ENCODE data around the gene GFI1.
"Not testable (repeated sequence)": the region's sequence is repeated elsewhere in the genome, so short reads cannot be mapped to it uniquely, and the experiment has no call there.

GFI1 gene

DNA sequence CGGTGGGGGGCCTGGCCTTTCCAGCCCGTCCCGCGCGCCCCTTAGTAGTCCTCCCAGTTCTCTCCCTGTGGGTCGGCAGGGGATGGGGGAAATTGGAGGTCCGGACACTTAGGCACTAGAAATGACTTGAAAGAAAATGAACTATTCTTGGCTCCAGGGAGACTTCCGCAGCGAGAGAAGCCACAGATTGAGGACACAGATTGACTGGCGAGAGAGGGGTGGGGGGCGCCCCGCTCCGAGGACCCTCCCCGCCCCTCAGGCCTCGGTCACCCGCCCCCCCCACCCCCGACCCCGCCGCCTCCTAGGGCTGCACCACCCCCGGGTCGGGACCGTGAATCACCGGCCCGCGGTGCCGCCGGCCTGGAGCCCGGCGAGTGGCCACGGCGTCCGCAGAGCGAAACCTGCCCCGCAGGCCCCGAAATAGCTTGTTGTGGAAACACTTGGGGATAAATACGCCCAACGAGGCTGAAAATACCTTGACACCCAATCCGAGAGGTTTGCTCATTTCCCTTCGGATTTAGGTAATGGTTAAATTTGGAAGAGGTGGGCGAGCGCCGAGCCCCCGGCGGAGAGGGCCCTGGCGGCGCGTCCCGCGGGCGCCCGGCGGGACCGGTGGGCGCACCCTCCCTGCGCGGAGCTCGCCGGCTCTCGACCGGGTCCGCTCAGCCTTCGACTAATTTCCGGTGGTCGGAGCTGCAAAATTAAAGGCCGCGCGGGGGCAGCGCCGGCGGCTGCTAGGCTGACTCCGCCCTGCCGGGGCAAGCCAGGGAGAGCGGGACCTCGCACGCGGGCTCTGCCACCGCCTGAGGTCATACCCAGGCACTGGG, at the start of gene GFI1:
Gene GFI1, minus strand, starts transcription at position 675 of the 827 bp plus-strand sequence. CDS start 3,438 bp downstream, outside the sequence.
- no peak for DNase-seq

DNA sequence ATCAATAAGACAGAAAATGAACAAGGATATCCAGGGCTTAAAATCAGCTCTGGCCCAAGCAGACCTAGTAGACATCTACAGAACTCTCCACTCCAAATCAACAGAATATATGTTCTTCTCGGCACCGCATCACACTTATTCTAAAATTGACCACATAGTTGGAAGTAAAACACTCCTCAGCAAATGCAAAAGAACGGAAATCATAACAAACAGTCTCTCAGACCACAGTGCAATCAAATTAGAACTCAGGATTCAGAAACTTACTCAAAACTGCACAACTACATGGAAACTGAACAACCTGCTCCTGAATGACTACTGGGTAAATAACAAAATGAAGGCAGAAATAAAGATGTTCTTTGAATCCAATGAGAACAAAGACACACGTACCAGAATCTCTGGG, 45.6 kb upstream of the GFI1 start:
- DNase-seq, result not testable (repeated sequence)

DNA sequence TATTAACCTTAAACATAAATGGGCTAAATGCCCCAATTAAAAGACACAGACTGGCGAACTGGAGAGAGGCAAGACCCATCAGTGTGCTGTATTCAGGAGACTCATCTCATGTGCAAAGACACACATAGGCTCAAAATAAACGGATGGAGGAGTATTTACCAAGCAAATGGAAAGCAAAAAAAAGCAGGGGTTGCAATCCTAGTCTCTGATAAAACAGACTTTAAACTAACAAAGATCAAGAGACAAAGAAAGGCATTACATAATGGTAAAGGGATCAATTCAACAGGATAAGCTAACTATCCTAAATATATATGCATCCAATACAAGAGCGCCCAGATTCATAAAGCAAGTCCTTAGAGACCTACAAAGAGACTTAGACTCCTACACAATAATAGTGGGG, 45.2 kb upstream of the GFI1 start:
- DNase-seq, result not testable (repeated sequence)

DNA sequence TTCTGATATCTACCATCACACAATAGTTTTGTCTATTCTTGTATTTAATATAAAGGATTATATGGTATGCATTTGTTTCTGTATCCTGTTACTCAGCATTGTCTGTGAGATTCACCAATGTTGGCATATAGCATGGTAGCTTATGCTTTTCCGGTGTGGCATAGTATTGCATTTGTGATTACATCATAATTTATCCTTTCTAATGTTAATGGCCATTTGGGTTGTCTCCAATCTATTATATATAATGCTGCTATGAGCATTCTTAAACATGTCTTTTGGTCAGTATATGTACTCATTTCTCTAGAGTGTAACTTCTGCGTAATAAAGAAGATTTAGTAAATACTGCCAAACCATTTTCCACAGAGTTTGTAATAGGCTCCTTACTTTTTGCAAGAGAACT, 40.9 kb upstream of the GFI1 start:
- no peak for DNase-seq

DNA sequence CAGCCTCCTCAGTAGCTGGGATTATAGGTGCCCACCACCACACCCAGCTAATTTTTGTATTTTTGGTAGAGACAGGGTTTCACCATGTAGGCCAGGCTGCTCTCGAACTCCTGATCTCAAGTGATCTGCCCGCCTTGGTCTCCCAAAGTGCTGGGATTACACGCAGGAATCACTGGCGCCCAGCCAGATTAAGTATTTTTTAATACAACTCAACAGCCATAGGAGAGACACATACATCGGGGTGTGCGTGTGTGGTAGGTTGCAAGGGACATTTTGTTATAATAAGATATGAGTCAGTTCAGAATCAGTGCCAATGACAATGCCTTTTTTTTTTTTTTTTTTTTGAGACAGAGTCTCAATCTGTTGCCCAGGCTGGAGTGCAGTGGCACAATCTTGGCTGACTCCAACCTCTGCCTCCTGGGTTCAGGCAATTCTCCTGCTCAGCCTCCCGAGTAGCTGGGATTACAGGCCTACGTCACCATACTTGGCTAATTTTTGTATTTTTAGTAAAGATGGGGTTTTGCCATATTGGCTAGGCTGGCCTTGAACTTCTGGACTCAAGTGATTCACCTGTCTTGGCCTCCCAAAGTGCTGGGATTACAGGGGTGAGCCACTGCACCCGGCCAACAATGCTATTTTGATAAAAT, 38.3 kb upstream of the GFI1 start:
- not testable (repeated sequence) for DNase-seq

- no peak for DNase-seq
Observed at GRCh38 chr1:92519043-92519442, 32.3 kb upstream of the GFI1 start.

- DNase-seq, result no peak
Observed at GRCh38 chr1:92516574-92516973, 29.8 kb upstream of the GFI1 start.

DNA sequence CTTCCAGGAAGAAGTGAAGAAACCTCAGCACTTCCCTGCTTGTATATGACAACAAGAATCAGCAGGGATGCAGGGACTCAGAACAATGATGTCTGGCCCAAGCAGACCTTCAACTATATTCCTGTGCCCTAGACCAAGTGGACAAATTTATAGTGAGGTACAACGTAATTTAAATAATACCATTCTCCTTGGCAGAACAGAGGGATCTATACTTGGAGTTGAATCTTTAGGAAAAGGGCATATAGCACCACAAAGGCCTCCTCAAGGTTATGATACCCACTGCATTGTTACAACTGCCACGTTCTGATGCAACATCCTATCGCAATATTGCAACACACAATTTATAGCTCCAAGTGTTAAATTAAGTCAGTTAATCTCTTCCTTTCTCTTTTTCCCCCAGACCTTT, 29.1 kb upstream of the GFI1 start:
- no peak for DNase-seq

GRCh38 chr1:92511541-92511940, 24.8 kb upstream of the GFI1 start:
- no peak for DNase-seq

DNA sequence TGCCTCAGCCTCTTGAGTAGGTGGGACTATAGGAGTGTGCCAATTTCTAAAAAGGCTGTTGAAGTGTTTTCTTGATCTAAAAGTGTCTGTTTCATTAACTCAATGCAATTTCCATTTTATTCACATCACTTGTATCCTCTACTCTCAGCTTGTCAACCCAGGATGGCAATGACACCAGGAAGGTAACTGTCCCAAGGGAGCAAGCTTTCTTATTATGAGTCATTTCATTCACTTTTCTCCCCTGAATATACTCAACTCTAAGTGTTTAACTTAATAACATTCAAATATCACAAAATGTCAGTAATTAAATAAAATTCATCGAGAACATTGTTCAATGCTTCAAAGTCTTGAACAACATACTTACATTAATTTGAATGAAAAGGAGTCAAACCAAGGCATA, 22.9 kb upstream of the GFI1 start:
- no peak for DNase-seq

DNA sequence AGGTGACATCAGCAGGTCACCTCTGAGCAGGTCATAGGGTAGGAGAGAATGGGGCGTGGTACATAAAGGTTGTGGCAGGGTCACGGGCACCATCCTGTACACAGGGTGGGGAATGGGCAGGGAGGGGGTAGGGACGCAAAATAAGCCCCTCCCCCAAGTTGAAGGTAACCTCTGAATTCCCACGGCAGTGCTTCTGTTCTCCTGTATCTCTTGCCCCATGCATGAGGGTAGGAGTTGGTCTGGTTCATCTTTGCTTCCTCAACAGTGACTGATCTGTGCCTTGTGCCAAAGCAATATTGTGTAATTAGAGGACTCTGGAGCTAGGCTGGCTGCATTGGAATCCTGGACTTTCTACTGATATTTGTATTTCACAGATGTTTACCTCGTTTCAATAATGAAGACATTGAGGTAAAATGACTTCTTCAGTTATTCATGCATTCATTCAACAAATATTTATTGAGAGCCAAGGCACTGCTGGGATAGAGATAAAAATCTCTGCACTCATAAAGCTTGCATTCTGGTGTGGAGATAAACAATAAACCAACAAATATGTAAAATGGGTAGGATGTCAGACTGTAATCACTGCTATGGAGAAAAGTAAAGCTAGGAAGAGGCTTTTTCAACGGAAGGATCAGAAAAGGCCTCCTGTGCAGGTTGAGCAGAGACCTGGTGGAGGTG, 18.4 kb upstream of the GFI1 start:
- DNase-seq, result no peak

DNA sequence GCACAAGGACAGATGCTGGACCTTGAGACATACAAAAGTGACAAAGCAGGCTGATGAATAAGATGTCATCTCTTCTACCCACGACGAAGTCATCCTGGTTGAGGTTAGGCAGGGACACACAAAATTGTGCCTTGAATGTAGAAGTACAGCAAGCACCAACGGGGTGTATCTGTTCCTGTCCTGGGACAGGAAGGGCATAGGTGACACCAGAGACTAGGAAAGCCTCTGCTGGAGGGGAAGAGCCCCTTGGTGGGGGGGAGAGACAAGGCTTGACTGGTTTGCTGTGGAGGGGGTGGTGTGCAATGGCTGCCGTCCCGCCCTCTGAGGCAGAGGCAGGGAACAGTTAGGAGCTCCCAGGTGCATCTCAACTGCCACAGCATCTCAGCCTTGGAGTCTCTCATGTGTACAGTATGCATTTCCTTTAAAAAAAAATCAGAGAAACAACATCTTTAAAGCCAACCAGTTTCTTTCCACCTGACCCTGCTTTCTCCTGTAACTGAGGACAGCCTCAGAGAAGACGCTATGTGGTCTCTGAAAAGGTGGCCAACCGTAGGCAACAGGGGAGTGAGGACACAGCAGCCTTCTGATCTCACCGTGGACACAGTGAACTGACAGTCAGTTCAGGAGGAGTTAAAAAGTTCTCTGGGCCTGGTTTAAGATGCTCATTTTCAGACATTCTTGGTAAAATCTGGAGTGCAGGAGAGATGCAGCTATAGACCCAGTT, 17.7 kb upstream of the GFI1 start:
- DNase-seq, result no peak

GRCh38 chr1:92503926-92504285, 17.2 kb upstream of the GFI1 start:
- DNase-seq, result no peak

- no peak for DNase-seq
Observed at GRCh38 chr1:92503043-92503925, 16.6 kb upstream of the GFI1 start.

DNA sequence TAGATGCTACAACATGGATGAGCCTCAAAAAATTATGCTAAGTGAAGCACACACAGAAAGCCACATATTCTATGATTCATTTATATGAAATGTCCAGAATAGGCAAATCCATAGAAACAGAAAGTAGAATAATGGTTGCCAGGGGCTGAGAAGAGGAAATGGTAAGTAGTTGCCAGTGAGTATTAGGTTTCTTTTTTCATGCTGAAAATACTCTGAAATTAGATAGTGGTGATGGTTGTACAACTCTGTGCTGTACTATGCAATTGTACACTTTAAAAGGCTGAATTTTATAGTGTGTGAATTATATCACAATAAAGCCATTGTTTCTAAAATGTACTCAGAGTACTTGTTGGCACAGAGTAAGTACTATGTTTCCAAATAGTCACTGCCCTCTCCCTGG, 15.5 kb upstream of the GFI1 start:
- no peak for DNase-seq

GRCh38 chr1:92500552-92500951, 13.8 kb upstream of the GFI1 start:
- no peak for DNase-seq

DNA sequence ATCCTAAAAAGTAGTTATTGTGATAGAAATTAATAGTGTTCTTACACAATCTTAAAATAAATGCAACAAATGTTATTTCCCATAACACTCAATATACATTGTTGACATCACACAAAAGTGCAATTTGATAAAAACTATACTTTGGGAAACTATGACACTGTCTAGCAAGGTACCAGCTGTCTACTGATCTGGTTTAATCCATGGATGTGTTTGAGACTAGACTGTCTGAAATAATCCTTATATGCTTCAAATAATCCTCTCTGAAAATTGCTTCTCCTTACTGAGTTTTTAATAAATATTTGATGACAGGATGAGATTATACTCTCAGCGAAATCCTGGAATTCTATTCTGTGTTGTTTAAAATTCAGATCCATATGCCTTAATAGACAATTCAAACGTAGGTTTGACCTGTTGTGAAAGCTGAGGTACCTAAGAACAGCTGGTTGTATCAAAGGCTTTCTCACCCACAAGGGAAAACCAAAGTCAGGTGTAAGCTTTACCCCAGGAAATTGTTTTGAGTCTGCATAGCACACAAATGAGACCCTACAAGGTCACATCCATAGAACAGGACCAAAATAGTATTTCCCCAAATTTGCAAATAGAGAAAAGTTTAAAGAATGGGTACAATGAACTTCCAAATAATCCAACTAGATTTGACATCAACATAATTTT, 8.8 kb upstream of the GFI1 start:
- DNase-seq, result no peak

DNA sequence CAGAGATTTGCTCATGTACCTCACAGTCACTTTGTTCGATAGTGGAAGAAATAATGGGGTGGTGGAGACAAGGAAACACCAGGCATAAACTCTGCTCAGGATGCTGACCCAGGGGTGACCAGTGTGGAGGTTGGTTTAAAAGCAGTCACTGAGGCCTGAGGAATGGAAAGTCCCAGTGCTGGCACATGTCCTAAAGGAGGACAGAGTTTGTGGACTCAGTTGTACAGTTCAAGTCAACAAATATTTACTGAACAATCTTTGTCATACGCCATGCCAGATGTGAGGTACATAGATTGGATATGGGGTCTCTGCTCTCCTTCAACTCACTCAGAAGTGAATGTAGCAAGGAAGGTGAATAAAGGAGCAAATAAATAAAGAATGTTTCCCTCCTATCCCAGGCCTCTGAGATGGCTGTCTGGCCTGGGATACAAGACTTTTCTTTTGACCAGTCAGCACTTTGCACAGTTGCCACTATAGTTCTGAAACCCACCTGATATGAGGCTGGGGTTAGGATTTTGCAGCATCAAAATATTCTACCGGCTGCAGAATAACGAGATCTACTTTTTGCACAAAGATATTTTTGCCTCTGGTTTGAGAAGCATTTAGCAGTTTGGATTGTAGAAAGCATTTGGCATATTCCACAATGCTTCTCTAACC, 7.9 kb upstream of the GFI1 start:
- no peak for DNase-seq

GRCh38 chr1:92493139-92493538, 6.4 kb upstream of the GFI1 start:
- no peak for DNase-seq

GRCh38 chr1:92488832-92489231, 2.1 kb upstream of the GFI1 start:
- DNase-seq, result no peak

DNA sequence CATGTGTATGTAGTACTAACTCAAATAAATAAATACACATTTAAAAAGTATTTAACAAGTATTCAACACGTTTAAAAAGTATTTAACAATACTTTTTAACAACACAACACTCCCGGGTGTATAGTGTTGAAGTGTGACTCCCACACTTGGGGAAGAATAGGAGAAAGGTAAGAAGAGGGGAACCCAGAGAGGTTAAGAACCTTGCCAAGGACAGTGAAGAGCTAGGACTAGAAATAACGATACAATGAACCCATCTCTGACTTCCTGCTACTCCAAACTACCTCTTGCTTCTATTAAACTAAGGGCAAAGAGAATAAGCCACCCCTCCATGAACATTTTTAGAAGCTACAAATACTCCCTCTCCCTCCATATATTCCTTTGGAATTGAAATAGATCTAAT, 1.7 kb upstream of the GFI1 start:
- DNase-seq, result no peak

Data from hippocampal formation (tissue), 2 donors.